ENCODE measurements around the gene UBE2R2.
"Not testable (repeated sequence)": the region's sequence is repeated elsewhere in the genome, so short reads cannot be mapped to it uniquely, and the experiment has no call there.

The UBE2R2 gene, protein sequence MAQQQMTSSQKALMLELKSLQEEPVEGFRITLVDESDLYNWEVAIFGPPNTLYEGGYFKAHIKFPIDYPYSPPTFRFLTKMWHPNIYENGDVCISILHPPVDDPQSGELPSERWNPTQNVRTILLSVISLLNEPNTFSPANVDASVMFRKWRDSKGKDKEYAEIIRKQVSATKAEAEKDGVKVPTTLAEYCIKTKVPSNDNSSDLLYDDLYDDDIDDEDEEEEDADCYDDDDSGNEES

DNA sequence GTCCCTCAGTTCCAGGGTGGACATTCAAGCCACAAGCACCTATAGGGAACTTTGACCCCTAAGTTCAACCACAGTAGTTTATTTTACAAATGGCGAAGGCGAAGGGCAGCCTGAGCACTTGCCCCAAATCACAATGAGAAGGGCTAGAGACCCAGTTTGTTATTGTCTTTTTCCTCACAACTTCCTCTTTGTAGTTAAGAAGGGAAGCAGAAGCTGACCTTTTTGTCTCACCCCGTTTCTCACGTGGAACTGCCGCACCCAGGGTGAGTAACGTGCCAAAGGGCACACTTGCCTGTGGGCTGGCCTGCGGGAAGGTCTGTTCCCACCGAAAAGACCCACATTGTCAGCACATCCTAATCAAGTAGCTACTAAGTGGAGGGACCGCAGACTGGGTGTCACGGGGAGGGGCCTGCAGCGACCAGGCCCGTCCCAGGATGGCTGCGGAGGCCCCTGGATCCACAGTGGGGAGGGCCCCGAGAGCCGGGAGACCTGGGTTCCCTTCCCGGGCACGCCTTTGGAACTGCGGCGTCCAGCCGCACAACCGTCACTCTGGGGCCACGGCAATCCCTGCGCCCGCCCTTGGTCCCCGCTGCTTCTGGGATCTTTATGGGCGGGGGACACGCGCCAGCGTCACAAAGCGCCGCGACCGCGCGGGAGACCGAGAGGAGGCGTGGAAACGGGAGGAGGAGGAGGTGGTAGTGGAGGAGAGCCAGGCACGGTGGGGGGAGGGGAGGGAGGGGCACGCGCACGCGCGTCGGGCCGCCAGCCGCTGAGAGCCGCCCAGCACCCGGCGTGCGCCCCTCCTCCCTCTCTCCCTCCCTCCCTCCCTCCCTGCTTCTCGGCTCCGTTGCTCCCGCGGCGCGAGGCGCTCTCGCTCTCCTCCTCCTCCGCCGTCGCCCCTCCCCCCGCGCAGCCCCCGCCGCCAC is at the start of gene UBE2R2:
Gene UBE2R2, plus strand, starts transcription at position 834 of the 926 bp plus-strand sequence. CDS start 598 bp downstream, outside the sequence.
- peak; percentile 94 for DNase-seq

DNA sequence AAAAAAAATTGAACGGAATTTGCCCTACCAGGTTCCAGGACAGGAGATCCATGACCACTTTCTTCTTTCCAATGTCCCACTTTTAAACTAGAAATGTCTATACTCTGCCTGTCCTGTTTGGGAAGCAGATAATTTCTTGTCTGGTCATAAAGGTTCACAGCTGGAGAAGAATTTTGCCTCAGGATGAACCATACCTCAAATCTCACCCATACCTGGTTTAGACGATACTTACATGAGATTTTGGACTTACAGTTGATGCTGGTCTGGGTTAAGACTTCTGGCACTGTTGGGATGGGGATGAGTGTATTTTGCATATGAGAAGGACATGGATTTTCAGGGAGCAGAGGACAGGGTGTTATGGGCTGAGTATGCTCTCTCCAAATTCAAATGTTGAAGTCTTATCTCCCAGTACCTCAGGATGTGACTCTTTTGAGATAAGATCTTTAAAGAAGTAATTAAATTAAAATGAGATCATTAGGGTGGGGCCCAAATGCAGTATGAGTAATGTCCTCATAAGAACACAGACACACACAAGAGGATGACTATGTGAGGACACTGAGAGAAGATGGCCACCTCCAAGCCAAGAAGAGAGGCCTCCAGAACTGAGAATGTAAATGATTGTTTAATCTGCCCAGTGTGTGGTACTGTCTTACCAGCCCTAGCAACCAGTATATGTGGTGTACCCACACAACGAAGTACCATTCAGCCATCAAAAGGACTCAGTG is 46.6 kb upstream of the UBE2R2 start:
- DNase-seq = not testable (repeated sequence)

DNA sequence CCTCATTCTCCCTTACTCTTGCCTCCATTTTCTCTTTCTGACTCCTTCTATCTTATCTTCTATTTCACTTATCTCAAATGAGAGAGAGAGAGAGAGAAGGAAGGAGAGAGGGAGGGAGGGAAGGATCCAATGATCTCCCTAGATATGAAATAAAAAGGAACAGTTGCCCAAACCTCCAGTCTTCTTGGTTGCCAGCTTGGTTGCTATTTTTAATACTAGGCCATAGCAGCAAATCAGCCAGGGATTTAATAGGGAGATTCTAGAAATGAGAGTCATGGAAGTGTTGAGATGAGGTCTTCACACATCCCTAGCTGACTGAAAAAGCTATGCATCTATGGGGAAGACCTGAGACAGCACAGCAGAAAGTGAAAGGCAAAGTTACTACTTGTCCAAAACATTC is 43.8 kb upstream of the UBE2R2 start:
- DNase-seq = not testable (repeated sequence)

DNA sequence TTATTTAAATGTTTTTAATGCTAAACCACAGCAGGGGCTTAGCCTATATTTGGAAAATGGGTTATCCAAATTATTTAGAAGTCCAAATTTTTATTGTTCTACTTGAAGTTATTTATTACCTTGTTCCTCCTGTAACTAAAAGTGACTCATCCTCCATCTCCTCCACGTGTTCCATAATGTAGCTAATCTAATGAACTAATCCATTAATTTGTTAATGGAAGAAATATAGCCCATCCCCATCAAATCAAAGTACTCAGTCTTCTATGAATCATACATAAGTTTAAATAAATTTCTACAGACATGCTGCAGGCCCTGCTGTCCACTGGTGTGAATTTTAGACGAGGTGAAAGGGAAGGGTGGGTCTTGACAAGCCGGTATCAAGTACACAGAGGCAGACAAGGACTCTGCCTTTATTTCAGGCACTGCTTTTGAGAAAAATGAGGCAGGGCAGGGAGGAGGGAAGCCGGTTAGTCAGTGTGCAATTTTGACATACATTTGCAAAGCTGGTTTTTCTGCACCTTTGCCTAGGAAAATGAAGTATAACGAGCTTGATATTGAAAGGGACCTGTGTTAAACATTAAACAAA is 42.8 kb upstream of the UBE2R2 start:
- not testable (repeated sequence) for DNase-seq

DNA sequence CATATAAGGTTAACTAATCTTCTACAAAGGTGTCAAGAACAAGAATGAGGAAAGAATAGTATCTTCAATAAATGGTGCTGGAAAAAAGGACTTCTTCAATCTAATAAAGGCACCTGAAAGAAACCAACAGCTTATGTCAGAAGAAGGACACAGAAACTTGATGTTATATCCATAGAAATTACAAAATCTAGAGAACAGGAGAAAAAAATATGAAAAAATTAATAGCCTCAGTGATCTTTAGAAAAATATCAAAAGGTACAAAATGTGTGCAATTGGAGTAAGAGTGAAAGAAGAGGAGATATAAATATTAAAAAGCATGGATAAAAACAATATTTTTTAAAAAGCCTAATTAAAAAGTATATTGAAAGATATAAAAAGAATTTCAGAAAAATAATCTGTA is 40.4 kb upstream of the UBE2R2 start:
- DNase-seq = no peak

DNA sequence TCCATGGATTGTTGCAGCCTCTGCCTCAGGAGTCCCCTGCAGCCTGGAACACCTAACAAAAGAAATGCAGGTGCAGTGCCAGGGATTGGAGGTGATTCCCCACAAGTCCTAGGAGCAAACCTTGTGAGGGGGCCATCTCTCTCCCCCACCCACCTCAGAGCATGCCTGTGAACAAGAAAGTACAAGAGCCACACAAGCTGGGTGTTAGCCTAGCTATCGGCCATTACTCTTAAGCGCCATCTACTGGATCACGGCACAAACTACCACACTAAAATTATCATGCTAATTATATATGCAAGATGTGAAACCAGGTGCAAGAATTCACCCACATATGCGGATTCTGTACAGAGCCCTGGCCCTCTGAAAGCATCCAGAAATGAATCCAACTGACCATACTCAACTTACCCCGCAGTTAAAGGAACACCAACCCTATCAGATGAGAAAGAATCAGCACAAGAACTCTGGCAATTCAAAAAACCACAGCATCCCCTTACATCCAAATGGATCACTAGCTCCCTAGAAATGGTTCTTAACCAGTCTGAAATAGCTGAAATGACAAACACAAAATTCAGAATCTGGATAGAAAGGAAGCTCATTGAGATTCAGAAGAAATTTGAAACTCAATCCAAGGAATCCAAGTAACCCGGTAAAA is 38.1 kb upstream of the UBE2R2 start:
- DNase-seq = peak; percentile 16

DNA sequence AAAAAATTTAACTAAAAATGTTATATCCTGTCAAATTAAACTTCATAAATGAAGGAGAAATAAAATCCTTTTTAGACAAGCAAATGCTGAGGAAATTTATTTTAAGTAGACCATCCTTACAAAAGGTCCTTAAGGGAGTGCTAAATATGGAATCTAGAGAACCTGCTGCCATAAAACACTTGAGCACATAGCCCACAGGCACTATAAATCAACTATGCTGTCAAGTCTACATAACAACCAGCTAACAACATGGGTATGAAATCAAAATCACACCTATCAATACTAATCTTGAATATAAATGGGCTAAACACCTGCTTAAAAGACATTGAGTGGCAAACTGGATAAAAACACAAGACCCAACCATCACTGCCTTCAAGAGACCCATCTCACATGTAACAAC is 36.7 kb upstream of the UBE2R2 start:
- DNase-seq = no peak

DNA sequence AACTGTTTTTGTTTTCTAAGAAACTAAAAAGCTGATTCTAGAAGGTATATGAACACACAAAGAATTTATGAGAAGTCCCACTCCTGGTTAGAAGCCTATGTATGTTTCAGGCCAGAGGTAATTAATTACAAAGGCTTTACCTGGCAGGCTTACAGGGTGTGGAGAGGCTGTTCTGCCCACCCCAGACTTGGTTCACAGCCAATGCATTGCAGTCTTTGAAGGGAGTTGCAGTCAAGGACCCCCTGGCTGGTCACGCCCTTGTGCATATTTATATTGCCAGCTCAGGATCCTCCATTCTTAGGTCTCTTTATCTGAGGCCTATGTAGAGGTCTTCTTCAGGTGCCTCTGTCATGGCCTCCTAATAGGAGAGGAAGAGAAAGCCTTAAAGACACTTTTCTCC is 35.2 kb upstream of the UBE2R2 start:
- no peak for DNase-seq

DNA sequence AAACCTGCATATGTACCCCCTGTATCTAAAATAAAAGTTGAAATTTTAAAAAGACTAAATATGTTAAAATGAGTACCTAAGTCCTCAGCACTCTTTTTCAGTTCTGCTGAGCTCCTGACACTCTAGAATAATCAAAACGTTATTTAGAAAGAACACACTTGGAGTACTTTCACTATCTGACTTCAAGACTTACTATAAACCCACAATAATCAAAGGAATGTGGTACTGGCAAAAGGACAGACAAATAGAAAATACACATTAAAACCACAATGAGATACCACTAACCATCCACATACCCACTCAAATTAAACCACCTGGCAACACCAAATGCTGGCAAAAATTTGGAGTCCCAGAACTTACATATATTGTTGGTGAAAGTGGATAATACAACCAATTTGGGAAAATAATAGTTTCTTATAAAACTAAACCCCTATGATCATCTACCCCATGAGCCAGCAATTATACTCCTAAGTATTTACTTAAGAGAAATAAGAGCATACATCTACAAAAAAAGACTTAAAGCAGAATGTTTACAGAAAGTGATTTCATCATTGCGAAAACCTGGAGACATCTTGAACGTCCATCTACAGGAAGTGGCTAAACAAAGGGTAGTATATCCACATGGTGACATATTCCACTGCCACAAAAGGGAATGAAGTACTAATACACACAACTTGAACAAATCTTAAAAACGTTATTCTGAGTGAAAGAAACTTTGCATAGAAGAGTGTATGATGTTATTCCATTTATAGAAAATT is 34.4 kb upstream of the UBE2R2 start:
- no peak for DNase-seq

DNA sequence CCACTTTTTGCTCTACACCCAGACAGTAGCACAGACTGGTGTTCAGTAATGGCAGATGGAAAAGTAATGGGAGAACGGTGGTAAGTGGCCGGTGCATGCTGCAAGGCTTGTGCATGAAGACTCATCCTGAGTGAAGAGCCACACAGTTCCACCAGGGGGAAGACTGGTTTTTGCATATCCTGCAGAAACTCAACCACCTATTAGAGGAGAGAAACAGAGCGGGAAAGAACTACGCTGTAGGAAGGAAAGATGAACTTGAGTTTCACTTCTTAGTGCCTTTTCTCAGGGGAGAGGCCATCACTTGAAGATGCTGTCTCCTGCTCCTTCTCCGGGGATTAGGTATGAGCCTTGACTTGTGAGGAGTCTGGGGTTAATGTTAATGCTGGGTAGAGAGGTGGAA is 31.0 kb upstream of the UBE2R2 start:
- no peak for DNase-seq

DNA sequence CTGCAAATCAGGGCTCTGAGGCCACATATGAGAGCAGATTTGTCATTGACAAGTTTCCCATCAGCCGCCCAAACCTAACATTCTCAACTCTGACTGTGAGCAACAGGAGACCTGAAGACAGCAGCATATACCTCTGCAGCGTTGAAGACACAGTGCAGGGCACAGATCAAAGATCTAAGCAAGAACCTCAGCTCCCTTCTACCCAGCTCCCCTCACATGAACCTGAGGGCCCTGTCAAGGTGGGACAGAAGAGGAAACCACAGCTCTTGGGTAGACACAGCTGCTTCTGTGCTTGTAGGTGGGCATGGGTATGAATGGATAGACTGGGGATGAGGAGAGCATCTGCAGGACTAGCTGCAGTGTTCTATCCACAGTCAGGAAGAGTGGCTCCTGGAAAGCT is 30.3 kb upstream of the UBE2R2 start:
- no peak for DNase-seq

DNA sequence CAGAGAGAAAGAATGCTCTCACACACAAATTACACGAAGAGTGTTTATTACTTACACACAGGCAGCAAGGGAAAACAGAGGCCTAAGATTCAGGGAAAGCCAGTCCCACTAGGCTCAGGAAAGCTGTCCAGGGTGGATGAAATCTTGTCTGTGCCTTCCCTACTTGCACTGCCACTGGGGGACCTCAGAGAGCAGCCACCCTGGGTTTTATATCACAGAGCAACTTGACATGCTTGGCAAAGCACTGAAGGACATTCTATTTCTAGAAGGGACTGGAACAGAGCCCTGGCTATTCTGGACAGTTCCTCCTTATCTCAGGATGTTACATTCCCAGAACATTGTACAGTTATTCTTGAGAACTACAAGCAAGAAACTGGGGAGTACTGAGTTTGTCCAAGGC is 29.1 kb upstream of the UBE2R2 start:
- DNase-seq = no peak

DNA sequence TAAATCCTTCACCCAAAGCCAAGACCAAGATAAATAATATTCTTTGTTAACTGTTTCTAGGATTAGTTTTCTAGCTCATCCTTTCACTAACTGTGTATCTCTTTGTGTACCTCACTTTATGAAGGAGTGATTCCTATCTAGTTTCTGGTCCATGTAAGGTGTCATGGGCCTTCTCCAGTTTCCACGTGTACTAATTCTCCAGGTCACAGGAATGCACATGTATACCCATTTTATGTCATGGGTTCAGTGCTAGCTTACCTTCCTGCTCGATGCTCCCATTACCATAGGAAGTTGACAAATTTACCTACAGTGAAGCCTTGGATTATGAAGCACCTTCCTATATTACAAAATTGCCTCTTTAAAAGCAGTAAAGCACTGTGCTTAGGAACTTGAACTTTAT is 27.5 kb upstream of the UBE2R2 start:
- not testable (repeated sequence) for DNase-seq

DNA sequence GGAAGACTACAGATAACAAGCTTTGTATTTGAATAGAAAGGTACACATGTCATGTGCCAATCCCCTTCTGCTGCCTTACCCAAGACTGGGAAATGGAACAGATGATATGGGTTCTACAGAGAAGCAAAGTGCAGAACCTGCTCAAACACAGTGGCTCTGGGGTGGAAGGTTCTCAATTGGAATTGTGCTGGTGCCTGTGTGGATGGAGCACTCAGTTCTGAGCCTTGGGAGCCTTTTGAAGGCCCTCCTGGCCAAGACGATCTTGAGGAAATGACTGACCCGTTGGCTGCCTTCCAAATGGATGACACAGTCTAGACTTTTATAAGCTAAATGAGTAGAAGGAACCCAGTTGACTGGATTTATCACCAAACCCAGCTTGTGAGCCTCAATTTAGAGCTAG is 25.8 kb upstream of the UBE2R2 start:
- no peak for DNase-seq

DNA sequence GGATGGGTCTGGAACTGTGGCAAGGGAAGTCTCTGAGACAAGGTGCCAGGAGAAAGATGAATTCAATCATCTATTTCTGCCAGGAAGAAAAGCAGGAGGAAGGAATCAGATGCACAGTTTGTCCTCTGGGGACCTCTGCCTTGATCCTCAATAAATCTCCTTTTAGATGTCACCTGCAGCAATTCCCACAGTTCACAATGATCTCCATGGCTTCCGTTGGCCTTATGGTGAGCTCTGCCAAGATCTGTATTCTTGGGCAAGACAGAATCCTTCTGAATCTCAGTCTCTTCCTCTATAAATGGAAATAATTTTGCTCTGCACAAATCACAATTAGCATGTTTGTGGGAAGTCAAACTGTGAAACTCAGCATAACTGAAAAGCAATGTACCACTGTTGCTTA is 23.5 kb upstream of the UBE2R2 start:
- not testable (repeated sequence) for DNase-seq

DNA sequence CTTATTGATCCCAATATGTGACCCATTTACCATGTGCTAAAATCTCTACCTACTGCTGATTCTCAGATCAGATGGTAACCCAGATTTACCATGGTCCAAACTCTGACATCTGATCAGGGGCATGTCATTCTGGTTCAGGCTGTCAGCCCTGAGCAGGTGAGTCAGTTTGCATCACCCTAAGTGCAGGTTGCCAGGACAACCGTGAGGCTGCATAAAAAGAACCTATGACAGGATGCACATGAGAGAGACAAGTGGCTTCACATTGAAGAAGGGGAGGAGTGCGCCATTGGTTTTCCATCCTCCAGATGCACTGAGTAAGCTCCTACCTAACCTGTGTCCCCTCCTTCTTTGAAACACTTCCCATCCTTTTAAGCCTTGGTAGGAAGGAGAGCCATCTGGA is 22.4 kb upstream of the UBE2R2 start:
- DNase-seq = no peak

DNA sequence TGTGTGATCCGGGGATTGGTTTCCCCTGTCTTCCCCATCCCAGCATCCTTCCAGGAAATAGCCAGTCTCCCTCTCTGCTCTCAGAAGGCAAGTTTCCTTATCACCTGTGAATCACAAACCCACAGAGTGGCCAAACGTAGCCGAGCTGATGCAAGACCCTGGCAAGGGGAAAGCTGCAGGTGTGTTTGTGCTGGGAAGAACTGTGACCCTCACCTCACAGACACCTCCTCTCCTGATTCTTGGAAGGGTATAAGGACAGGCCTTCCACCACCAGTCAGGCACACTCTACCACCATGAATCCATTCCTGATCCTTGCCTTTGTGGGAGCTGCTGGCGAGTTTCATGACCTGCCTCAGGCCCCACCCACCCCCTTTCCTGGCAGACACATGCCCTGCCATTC is 21.7 kb upstream of the UBE2R2 start, which contains the start of gene PRSS3:
Gene PRSS3, plus strand, starts transcription at position 281 of the 400 bp plus-strand sequence. Its CDS starts 13 bp downstream, at position 294.
- no peak for DNase-seq

DNA sequence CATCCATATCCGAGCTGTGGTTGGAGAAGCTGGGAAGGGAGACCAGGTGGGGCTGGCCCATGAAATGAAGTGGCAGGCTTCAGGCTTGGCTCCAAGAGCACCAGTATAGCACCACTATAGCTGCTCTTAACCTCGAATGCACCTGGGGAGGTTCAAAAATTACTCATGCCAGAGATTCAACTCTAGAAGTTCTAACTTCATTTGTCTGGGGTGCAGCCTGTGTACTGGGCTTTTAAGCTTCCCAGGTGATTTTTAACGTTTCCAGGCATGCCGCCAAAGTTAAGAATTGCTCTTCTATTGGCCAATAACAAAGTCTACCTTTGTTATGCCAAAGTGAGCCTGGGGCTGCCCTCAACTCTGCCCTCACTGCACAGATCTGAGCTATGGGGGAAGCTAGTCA is 21.1 kb upstream of the UBE2R2 start:
- no peak for DNase-seq

DNA sequence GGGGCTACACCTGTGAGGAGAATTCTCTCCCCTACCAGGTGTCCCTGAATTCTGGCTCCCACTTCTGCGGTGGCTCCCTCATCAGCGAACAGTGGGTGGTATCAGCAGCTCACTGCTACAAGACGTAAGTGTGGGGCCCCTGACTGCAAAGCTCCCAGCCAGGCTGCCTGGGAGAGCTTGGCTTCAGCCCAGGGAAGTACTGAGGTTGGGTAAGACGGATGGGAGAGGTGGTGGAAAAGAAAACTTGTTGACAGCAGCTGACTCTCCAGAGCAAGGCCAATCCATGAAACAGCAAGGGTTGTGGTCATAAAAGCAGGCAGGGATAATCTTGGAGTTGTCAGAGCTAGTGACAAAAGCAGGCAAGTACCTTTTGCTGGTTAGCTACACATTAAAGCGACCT is 20.3 kb upstream of the UBE2R2 start:
- DNase-seq = not testable (repeated sequence)

DNA sequence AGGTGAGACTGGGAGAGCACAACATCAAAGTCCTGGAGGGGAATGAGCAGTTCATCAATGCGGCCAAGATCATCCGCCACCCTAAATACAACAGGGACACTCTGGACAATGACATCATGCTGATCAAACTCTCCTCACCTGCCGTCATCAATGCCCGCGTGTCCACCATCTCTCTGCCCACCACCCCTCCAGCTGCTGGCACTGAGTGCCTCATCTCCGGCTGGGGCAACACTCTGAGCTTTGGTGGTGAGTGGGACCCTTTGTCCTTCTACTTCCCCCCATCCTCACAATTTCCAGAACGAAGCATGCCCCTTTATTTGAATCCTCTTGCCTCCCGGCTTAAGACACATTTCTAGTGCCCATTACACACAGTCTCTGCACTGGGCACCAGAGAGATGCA is 19.1 kb upstream of the UBE2R2 start:
- no peak for DNase-seq

DNA sequence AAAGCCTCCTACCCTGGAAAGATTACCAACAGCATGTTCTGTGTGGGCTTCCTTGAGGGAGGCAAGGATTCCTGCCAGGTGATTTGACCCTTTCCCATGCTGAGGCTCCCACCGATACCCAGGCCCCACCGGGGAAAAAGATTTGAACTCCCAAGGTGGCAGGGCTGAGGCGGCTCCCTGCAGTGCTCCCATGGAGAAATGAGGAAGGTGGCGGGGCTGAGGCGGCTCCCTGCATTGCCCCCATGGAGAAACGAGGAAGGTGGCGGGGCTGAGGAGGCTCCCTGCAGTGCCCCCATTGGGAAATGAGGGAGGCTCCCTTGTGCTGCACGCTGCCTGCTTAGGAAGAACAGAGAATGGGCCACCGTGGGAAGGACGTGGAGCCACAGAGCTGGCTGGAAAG is 18.4 kb upstream of the UBE2R2 start:
- no peak for DNase-seq
